ENCODE data around the gene GREM2. TPM values are rescaled to one million over a fixed set of nuclear protein-coding genes. Genes with fewer than 3 reads are reported as not detected.
A peak's percentile ranks its signal among the peaks of the same experiment; 100 is the strongest.

Gene GREM2
- total RNA-seq, 1 donor from 2014 or later = 1.6 TPM

DNA sequence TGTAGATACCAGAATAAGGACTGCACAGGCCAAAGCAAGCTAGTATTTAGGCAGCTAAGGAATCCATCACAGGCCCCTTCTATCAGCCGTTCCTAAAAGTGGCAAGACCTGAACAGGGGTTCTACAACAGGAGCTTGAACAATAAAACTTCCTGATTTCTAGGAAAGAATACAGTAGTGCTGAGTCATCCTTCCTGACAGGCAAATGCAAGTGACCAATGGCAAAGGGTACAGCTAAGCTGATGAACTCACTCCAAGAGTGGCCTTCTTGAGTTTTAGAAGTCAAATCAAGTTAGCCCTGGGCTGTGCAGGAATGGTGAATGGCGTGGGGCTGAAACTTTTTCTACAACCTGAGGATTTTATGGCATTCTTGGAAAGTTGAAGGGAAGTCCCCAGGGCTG is 112.9 kb downstream of the GREM2 start:
- no peak for DNase-seq (ENCODE audit: low spot score)

DNA sequence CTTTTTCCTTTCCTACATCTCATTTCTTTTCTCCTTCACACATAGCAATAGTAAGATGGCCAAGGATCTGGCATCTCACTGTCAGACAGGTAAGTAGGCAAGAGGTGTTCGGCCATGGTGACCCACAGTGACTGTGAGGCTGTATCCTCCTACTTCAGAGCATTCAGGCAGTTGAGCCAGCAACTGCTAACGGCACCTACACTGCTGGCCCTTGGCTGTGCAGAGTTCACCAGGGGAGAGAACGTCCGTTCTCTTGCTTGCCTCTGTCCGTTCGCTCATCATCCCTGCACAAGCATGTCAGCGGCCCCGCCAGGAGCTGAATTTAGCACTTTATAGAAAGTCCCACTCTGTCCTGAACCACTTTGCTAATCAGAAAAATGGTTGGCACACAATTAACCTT is 113.6 kb downstream of the GREM2 start:
- DNase-seq (ENCODE audit: low spot score) = no peak

DNA sequence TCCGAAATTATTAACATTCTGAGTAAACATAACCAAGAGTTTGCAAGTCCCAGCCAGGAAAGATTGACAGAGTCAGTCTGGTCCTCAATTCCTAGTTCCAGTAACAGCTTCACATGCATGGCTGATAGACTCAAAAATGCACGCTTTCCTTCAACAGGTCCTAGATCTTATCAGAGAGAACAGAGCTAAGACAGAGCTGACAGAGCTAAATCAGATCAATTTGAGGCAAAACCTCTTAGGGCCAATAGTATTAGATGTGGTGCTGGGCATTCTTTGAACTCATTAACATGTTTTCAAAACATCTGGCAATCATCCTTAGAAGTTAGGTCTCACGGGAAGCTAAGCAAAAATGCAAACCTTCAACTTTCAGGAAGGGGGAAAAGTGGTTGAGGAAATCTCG is 114.0 kb downstream of the GREM2 start:
- DNase-seq (ENCODE audit: low spot score) = no peak

DNA sequence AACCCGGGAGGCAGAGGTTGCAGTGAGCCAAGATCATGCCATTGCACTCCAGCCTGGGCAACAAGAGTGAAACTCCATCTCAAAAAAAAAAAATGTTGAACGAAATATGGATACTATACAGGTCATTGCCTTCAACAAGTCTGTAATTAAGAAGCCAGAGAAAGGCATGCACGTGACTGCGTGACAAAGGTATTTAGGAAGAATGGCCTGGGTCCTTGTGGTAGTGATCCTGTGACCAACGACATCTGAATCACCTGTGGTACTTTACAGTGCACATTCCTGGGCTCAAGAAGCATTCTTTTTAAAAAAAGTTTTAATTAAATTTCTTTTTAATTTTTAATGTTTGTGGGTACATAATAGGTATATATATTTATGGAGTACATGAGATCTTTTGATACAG is 115.0 kb downstream of the GREM2 start:
- no peak for DNase-seq (ENCODE audit: low spot score)

GRCh38 chr1:240496356-240496755 is 115.6 kb downstream of the GREM2 start:
- DNase-seq (ENCODE audit: low spot score) = no peak

GRCh38 chr1:240495601-240496000 is 116.4 kb downstream of the GREM2 start:
- DNase-seq (ENCODE audit: low spot score) = no peak

- peak; percentile 57 for DNase-seq (ENCODE audit: low spot score)
These were observed 119.0 kb downstream of the GREM2 start for GRCh38 chr1:240492832-240493440.

GRCh38 chr1:240491796-240492195 is 120.2 kb downstream of the GREM2 start:
- DNase-seq (ENCODE audit: low spot score) = no peak

DNA sequence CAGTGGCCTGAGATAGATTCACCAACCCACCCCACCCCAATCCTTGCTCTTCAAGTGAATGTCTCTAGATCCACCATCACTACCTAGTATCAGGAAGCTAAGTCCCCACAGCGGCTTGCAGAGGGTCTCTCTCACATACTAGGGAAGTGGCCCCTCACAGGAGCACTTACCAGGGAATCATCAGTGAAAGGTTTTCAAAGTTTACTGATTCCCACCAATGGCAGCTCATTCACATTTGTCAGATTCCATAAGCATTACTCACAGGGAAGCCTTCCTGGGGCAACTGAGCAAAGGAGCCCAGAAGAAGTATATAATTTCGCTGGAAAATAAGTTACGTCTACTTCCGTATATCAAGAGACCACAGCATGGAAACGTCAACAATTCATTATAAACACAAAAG is 120.8 kb downstream of the GREM2 start:
- DNase-seq (ENCODE audit: low spot score) = no peak

DNA sequence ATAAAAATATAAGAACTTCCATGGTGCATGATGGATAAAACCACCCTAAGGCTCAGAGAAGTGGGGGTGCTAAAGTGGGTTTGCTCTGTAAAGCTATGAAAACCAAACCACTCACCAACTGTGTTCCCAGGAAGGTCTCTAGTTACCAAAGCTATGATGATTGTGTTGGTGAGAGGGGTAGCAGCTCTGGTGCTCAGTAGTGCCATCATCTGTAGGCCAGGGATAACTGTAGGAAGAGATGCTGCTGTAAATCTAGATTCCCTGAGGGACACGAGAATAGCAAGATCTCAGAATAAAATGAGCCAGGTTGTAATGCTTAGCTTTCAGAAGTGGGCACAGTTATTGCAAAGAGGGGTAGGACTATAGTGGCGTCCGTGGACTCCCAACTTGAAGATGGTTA is 124.5 kb downstream of the GREM2 start:
- no peak for DNase-seq (ENCODE audit: low spot score)

- no peak for DNase-seq (ENCODE audit: low spot score)
These were observed 125.3 kb downstream of the GREM2 start for GRCh38 chr1:240486611-240487010.

DNA sequence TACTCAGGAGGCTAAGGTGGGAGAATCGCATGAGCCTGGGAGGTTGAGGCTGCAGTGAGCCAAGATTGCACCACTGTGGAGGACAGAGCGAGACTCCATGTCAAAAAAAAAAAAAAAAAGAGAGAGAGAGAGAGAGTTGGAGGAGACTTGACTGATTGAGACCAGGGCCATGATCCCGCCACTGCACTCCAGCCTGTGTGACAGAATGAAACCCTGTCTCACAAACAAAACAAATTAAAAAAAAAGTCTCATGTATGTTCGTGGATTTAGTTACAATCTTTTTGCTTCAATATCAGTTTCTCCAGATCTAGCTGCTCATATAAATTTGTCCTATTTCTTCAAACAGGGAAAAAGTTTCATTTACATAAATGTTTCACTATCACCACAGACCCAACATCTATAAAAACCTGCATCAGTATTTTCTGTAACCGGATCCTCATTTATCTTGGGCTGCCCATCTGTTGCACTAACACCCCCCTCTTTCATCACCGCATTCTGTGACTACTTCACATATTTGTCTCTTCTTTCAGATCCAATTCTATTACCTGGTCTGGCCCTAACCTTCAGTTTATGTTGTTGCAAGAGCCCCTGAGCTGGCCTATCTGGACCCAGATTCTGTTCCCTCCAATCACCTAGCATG is 127.0 kb downstream of the GREM2 start:
- no peak for DNase-seq (ENCODE audit: low spot score)

DNA sequence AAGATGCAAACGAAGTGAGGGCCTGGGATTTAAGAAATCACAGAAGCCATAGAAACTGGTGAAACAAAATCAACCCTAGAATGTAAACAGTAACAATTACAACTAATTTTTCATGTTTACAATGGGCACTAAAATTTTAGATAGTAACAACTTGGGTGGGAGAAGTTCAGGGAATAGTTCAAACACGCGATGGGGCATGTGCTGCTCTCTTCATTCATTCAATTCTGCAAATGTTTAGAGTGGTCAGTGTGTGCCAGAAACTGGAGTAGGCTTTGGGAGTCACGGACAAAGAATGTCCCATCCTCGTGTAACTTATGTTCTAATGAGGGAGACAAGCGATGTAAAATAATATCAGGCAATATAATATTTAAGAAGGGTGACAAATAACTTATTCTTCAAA is 133.4 kb downstream of the GREM2 start:
- DNase-seq (ENCODE audit: low spot score) = no peak

- DNase-seq (ENCODE audit: low spot score) = no peak
These were observed 136.1 kb downstream of the GREM2 start for GRCh38 chr1:240475832-240476231.

- DNase-seq (ENCODE audit: low spot score) = no peak
These were observed 137.8 kb downstream of the GREM2 start for GRCh38 chr1:240474133-240474614.

DNA sequence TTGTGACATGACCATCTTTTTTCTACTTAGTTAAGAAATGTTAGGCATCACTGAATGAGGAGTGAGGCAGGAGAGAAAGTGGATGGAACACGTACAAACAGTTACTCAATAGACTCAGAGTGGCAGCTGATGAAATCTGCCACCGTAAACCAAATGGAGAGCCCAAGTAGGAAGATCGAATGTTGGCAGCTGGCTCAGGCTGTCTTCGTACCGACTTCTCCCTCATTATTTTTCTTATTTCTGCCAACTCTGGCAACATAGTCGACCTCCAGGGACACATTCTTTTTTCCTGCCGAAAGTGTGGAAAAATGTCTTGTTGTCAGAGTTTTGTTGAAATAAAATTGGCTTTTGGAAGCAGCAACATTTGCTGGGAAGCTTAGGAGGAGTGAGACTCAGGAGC is 143.3 kb downstream of the GREM2 start:
- DNase-seq (ENCODE audit: low spot score) = no peak

DNA sequence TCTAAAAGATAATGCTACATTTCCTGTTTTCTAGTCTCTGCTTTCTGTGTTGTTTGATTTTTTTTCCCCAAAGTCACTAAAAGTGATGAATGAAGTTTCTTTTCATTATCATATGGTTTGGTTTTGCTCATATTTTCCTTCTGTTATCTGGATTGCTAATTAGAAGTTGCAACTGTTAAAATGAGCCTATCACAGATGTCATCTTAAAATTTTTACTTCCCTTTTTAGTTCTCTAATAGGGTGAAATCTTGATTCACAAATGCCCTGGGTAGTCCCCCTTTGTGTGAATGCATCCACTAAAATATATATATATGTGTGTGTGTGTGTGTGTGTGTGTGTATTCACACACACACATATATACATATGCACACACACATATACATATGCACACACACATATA is 144.1 kb downstream of the GREM2 start:
- no peak for DNase-seq (ENCODE audit: low spot score)

- DNase-seq (ENCODE audit: low spot score) = no peak
These were observed 145.4 kb downstream of the GREM2 start for GRCh38 chr1:240466509-240466908.

DNA sequence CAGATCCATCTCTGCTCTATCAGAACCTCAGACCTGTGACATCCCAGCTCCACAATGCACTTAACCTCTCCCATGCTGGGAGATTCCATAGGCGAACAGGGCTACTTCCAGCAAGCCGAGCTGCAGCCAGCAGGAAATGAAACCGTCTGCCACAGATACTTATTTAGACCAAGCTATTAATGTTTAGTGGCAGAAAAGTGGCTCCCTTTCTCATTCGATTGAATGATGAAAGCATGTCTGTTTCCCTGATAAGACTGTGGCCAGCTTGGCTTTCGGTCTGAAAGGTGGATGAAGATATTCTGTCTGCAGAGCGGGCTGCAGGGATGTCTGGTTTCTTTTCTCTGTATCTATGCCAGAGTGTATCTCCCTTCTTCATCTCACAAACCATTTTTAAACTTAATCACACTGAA is 146.4 kb downstream of the GREM2 start:
- DNase-seq (ENCODE audit: low spot score) = no peak

GRCh38 chr1:240464099-240464498 is 147.9 kb downstream of the GREM2 start:
- no peak for DNase-seq (ENCODE audit: low spot score)

DNA sequence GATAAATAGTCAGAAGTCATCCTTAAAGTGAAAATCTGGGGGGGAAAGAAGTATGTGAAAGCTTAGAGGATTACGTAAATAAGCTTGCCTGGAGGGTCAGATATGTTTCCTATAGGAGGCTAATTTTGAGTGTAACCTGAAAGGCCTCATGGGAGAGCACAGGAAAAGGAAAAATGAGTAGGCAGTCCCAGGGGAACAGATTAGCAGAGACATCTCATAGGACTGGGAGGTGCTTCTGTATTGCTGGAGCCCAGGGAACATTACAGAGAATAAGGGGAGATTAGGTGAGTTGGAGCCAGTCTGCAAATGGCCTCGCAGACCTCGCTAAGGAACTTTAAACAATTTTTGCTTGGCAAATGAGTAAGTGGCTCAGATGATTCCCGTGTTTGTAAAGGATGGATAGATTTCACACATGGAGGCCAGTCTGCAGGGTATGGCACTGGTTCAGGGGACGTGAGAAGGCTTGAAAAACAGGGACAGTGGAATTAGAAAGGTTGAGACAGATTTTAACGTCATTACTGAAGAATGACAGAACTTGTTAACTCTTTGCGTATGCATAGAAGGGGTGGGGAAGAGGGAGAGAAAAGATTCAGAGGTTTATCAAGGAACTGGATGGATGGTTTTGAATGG is 149.1 kb downstream of the GREM2 start:
- DNase-seq (ENCODE audit: low spot score) = no peak

DNA sequence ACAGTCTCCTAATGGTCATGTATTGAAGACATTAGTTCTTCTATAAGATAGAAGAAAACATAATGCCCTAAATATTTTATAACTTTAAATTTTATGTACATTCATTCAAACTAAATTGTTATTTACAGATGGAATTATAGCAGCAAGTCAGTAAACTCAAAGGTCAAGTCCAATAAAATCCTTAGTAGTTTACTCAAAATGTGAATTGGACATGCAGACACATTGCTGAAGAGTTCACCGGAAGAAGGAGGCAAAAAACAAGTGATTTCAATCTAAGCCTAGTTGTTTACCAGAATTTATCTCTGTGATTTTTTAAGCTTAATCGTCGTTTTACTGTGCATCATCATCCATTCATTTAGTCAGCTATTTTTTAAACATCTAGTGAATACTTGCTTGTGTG is 149.7 kb downstream of the GREM2 start:
- no peak for DNase-seq (ENCODE audit: low spot score)

GRCh38 chr1:240457203-240457602 is 154.8 kb downstream of the GREM2 start:
- no peak for DNase-seq (ENCODE audit: low spot score)

All from ureter (tissue), 1 donor.